K562 (cell line): ENCODE results near the gene ABHD16A. TPM values are rescaled to one million over a fixed set of nuclear protein-coding genes. Genes with fewer than 3 reads are reported as not detected.

Experiments used
- ADNP ChIP-seq: fragments of 200-800 bp; sonication (Bioruptor generic); IDR thresholded peaks from 2 replicates; pipeline ENCODE4 v1.6.1; 2016; ENCODE audit warnings: missing genetic modification characterization, missing compliant biosample characterization
- ARID4B ChIP-seq: sonication (generic); formaldehyde crosslinking; IDR thresholded peaks from 2 replicates; pipeline ENCODE4 v1.8.0; 2022; ENCODE audit warnings: mild to moderate bottlenecking, missing genetic modification reagents
- CEBPB ChIP-seq: fragments of 450-650 bp; IDR thresholded peaks from 2 replicates; pipeline ENCODE4 v1.6.1; 2016; ENCODE audit warnings: missing genetic modification characterization, missing compliant biosample characterization
- CHD1 ChIP-seq: fragments of 200-600 bp; sonication (generic); IDR thresholded peaks from one replicate; pipeline ENCODE4 v1.6.1; 2012; ENCODE audit warnings: mild to moderate bottlenecking, moderate library complexity, low read length, inconsistent platforms
- NUFIP1 ChIP-seq: fragments of 450-650 bp; IDR thresholded peaks from 2 replicates; pipeline ENCODE4 v1.6.1; 2018; ENCODE audit not compliant: partially characterized antibody
- PRPF4 ChIP-seq: fragments of 200-400 bp; formaldehyde crosslinking; IDR thresholded peaks from one replicate; pipeline ENCODE4 v1.6.1; 2017; ENCODE audit warnings: low read length, low read depth, mild to moderate bottlenecking; ENCODE audit not compliant: insufficient read depth, poor library complexity, severe bottlenecking
- SOX6 ChIP-seq: fragments of 450-650 bp; IDR thresholded peaks from 2 replicates; pipeline ENCODE4 v1.6.1; 2014; ENCODE audit warnings: mild to moderate bottlenecking
- ZBTB49 ChIP-seq: sonication (generic); formaldehyde crosslinking; IDR thresholded peaks from 2 replicates; pipeline ENCODE4 v1.8.0; 2022; ENCODE audit warnings: missing genetic modification reagents, mild to moderate bottlenecking, borderline replicate concordance
- polyA plus RNA-seq, 8 experiments: library from polyadenylated mRNA; depleted of rRNA in 4 of 8; stranded (reverse) in 5 of 8; unstranded in 3 of 8; fragments of >200 nt; fragmentation: Nextera tagmentation in 2 of 8; fragmentation: Illumina TruSeq in 1 of 8; extraction: Ambion mirVana in 2 of 8; extraction: Trizol in 1 of 8; gene quantifications; 2 replicates each; pipeline versions ENCODE4 v1.2.1 to v1.2.3, GENCODE V29; 2011 to 2014; ENCODE audit warnings: inconsistent platforms in 1 of 8, missing spikeins in 1 of 8
- total RNA-seq, 7 experiments: library from RNA; depleted of rRNA in 6 of 7; stranded (reverse); fragments of >200 nt in 6 of 7; fragmentation: Illumina TruSeq in 2 of 7; extraction: Trizol in 2 of 7; gene quantifications; 2 replicates each; pipeline versions ENCODE4 v1.2.1 to v1.2.3, GENCODE V29; 2011 to 2021; ENCODE audit warnings: low replicate concordance in 1 of 7
- TF ChIP-seq, protein P1 (sequence below), 2 experiments: fragments of 450-650 bp; IDR thresholded peaks; 2 replicates each; pipeline ENCODE4 v1.6.1; 2018; ENCODE audit warnings: mild to moderate bottlenecking in 2 of 2, low read depth in 1 of 2; ENCODE audit not compliant: partially characterized antibody in 2 of 2
- TF ChIP-seq, protein P2 (sequence below): IDR thresholded peaks from 2 replicates; pipeline ENCODE4 v1.6.1; 2011; ENCODE audit warnings: borderline replicate concordance, low read depth, mild to moderate bottlenecking, moderate library complexity, low read length; ENCODE audit not compliant: insufficient read depth, poor library complexity, severe bottlenecking

Gene ABHD16A
- total and polyA plus RNA-seq, 9 of the 15 experiments (the other 6 are each of a cell fraction or from before 2014, with no cell fraction given), result 25.8 to 120 (median 81.6) TPM

GRCh38 chr6:31728767-31729514, 25.8 kb upstream of the ABHD16A start, which contains the start of gene DDAH2 (continued):
- no peak for TF ChIP-seq ARID4B (CRISPR knock-in tag)
- no peak for TF ChIP-seq ZBTB49 (CRISPR knock-in tag)
- no peak for TF ChIP-seq CEBPB (tag)
- no peak for TF ChIP-seq ADNP
- no peak for TF ChIP-seq SOX6
- TF ChIP-seq, protein P1, sequence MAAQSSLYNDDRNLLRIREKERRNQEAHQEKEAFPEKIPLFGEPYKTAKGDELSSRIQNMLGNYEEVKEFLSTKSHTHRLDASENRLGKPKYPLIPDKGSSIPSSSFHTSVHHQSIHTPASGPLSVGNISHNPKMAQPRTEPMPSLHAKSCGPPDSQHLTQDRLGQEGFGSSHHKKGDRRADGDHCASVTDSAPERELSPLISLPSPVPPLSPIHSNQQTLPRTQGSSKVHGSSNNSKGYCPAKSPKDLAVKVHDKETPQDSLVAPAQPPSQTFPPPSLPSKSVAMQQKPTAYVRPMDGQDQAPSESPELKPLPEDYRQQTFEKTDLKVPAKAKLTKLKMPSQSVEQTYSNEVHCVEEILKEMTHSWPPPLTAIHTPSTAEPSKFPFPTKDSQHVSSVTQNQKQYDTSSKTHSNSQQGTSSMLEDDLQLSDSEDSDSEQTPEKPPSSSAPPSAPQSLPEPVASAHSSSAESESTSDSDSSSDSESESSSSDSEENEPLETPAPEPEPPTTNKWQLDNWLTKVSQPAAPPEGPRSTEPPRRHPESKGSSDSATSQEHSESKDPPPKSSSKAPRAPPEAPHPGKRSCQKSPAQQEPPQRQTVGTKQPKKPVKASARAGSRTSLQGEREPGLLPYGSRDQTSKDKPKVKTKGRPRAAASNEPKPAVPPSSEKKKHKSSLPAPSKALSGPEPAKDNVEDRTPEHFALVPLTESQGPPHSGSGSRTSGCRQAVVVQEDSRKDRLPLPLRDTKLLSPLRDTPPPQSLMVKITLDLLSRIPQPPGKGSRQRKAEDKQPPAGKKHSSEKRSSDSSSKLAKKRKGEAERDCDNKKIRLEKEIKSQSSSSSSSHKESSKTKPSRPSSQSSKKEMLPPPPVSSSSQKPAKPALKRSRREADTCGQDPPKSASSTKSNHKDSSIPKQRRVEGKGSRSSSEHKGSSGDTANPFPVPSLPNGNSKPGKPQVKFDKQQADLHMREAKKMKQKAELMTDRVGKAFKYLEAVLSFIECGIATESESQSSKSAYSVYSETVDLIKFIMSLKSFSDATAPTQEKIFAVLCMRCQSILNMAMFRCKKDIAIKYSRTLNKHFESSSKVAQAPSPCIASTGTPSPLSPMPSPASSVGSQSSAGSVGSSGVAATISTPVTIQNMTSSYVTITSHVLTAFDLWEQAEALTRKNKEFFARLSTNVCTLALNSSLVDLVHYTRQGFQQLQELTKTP (IDR thresholded peaks at IDR 0.05; ENCODE audit: low read depth in 1 of 2, partially characterized antibody in 2 of 2), result no peak
- peak; percentile 76 for TF ChIP-seq CHD1
- no peak for TF ChIP-seq NUFIP1
- TF ChIP-seq PRPF4, result peak; percentile 28
- TF ChIP-seq, protein P2, sequence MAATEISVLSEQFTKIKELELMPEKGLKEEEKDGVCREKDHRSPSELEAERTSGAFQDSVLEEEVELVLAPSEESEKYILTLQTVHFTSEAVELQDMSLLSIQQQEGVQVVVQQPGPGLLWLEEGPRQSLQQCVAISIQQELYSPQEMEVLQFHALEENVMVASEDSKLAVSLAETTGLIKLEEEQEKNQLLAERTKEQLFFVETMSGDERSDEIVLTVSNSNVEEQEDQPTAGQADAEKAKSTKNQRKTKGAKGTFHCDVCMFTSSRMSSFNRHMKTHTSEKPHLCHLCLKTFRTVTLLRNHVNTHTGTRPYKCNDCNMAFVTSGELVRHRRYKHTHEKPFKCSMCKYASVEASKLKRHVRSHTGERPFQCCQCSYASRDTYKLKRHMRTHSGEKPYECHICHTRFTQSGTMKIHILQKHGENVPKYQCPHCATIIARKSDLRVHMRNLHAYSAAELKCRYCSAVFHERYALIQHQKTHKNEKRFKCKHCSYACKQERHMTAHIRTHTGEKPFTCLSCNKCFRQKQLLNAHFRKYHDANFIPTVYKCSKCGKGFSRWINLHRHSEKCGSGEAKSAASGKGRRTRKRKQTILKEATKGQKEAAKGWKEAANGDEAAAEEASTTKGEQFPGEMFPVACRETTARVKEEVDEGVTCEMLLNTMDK, result no peak
